Stimulated activated CD8-positive, alpha-beta memory T cell treated with anti-CD3 and anti-CD28 coated beads, Interleukin-7, amount 100 ng/mL, for 24 hours (primary cell): Measurements from ENCODE around the gene AGBL4.
"Not testable (repeated sequence)": the region's sequence is repeated elsewhere in the genome, so short reads cannot be mapped to it uniquely, and the experiment has no call there.

Source experiments
- DNase-seq: peaks from one replicate; pipeline ENCODE4 v3.0.0-alpha.2; 2020; ENCODE audit warnings: low read depth

Gene AGBL4

DNA sequence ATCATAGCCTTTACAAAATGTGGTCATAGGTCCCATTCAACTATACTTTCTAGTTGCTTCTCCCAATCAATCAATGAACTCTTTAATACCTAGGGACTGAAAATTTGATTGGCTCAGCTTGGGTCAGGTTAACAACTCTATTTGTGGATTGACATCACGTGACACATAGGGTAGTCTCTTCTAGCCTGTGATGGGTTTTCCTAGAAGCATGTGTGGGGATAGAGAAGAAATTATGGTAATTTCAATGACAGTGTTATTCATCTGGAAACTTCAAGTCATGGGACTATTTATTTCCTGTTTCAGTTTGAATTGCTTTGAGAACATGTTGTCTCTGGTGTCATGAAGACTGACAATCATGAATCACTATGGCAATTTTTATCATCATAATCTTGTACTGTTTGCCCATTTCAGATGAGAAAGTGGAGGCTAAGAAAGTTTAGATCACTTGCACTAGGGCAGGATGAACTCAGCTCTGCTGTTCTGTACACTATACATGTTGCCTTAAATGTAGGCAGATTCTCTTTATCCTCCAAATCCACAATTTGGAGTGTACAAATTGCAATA, 717.2 kb downstream of the AGBL4 start:
- no peak for DNase-seq

DNA sequence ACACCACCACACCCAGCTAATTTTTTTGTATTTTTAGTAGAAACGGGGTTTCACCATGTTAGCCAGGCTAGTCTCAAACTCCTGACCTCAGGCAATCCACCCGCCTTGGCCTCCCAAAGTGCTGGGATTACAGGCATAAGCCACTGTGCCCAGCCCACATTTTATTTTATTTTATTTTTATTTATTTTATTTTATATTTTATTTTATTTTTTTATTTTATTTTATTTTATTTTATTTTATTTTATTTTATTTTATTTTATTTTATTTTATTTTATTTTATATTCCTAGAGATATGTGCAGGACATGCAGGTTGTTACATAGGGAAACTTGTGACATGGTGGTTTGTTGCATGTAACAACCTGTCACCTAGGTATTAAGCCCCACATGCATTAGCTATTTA, 721.4 kb downstream of the AGBL4 start:
- not testable (repeated sequence) for DNase-seq

GRCh38 chr1:49298304-49298703, 725.5 kb downstream of the AGBL4 start:
- DNase-seq, result no peak

- no peak for DNase-seq
Measured at GRCh38 chr1:49297783-49298182, 726.0 kb downstream of the AGBL4 start.

DNA sequence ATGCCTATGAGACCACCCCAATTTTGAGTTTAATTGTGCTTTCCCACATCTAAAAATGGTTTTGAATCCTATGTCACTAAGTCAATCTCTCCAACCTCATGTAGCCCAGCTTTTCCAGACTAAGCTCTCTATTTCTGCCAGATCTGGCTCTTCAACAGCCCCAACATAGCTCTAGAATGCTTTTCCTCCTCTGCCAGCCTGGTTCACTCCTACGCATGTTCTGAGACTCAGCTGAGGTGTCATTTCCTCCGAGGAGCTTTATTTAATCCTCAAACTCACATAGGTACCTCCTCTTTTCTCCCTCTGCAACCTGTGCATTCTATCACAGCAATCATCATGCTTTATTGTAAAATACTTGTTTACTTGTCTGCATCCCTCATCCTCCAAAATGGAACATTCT, 729.2 kb downstream of the AGBL4 start:
- DNase-seq, result no peak

GRCh38 chr1:49293016-49293415, 730.7 kb downstream of the AGBL4 start:
- DNase-seq, result no peak

DNA sequence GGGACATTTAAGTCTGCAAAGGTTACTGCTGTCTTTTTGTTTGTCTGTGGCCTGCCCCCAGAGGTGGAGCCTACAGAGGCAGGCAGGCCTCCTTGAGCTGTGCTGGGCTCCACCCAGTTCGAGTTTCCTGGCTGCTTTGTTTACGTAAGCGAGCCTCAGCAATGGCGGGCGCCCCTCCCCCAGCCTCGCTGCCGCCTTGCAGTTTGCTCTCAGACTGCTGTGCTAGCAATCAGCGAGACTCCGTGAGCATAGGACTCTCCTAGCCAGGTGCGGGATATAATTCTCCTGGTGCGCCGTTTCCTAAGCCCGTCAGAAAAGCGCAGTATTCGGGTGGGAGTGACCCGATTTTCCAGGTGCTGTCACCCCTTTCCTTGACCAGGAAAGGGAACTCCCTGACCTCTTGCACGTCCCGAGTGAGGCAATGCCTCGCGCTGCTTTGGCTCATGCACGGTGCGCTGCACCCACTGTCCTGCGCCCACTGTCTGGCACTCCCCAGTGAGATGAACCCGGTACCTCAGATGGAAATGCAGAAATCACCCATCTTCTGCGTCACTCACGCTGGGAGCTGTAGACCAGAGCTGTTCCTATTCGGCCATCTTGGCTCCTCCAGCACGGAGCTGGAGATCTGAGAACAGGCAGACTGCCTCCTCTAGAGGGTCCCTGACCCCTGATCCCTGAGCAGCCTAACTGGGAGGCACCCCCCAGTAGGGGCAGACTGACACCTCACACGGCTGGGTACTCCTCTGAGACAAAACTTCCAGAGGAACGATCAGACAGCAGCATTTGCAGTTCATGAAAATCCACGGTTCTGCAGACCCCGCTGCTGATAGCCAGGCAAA, 766.3 kb downstream of the AGBL4 start:
- not testable (repeated sequence) for DNase-seq

GRCh38 chr1:49252917-49253316, 770.8 kb downstream of the AGBL4 start:
- no peak for DNase-seq

GRCh38 chr1:49251019-49251784, 772.6 kb downstream of the AGBL4 start:
- DNase-seq, result no peak

DNA sequence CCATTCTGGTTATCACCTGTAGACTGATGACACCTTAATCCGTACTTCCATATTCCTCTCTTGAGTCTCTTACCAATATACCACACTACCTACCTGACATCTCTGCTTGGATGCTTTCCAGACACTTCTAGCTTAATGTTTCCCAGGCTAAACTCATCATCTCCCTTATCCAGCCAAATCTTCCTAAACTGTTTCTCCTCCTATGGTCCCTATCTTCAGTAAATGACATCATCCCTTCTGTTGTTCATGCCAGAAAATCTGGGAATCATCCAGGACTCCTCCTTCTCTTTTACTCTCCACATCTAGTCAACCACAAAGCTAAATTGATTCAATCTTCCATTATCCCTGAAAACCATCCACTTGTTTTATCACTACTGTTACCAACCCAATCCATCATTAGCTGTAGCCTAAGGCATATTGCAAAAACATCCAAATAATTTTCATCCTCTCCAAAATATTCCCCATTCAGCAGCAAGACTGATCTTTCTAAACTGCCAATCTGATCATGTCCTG, 783.0 kb downstream of the AGBL4 start:
- no peak for DNase-seq

DNA sequence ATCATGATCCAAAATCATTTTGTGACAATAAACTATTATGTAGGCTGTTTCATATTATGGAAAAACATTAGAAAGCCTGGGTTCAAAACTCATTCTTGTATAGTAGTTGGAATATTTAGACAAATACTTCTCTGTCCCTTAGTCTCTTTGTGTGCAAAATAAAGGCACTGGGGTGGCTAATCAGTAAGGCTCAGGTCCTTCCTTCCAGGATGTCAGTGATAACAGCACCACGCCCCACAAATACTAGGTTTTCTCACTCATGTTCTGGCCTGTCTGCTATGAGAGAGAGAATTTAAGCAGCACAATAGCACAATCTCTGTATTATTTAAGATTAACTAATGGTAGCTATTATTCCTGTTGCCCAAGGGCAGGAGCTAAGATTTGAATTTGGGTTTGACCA, 788.8 kb downstream of the AGBL4 start:
- no peak for DNase-seq

DNA sequence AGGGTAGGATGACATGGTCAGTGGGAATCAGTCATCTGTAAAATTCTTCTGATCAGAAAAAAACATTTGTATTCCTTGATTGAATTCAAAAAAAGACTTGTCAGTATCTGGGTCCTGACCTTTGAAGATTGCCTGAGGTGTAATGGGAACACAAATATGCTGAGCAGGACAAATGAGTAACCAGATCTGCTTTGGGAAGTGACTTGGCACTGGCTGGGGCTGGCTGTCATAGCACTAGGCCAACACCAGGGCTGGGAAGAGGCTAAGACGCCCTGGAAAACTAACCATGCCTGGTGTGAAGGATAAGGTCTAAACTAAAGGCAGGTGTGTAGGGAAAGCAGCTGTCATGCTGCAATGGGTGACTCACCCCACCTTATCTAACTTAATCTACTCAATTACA, 794.2 kb downstream of the AGBL4 start:
- DNase-seq, result no peak

GRCh38 chr1:49226758-49227157, 797.0 kb downstream of the AGBL4 start:
- no peak for DNase-seq

GRCh38 chr1:49225464-49225863, 798.3 kb downstream of the AGBL4 start:
- DNase-seq, result no peak

DNA sequence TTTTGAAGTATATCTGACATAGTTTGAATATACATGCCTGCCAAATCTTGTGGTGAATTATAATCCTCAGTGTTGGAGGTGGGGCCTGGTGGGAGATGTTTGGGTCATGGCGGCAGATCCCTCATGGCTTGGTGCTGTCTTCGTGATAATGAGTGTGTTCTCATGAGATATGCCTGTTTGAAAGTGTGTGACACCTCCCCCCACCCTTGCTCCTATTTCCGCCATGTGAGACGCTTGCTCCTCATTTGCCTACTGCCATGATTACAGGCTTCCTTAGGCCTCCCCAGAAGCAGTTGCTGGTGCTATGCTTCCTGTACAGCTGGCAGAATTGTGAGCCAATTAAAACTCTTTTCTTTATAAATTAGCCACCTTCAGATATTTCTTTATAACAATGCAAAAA, 810.5 kb downstream of the AGBL4 start:
- DNase-seq, result no peak

GRCh38 chr1:49208712-49209111, 815.0 kb downstream of the AGBL4 start:
- no peak for DNase-seq

- DNase-seq, result no peak
Measured at GRCh38 chr1:49204720-49205119, 819.0 kb downstream of the AGBL4 start.

DNA sequence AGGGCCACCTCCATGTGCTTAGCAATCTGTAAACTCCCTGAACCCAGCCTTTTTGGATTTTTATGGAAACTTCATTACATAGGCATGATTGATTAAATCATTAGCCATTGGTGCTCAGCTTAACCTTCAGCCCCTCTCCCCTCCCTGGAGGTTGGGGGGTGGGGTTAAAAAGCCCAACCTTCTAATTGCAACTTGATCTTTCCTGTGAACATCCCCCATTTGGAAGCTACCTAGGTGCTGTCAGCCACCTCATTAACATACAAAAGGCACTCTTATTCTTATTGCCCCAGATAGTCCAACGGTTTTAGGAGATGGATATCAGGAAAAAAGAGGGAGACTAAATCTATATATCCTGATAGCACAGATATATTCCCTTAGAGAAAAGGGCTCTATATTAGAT, 823.0 kb downstream of the AGBL4 start:
- no peak for DNase-seq

- DNase-seq, result no peak
Measured at GRCh38 chr1:49199564-49199963, 824.2 kb downstream of the AGBL4 start.

DNA sequence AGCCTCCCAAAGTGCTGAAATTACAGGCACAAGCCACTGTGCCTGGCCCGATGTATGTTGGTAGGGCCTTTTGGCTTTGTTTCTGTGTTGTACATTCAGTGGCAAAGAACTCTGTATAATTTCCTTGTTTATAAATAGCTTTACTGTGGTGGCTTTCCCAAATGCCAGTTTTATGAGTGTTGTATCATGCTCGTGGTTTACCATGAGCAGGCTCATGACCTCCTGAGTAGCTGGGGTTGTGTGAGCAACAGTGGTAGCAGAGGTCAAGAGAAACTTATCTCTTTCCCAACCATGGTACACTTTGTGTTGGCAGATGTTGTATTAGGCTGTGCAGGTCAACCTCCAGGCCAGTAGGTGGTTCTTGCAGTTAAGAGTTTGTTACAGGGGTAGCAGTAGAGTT, 826.7 kb downstream of the AGBL4 start:
- no peak for DNase-seq

- no peak for DNase-seq
Measured at GRCh38 chr1:49190138-49190537, 833.6 kb downstream of the AGBL4 start.

- DNase-seq, result no peak
Measured at GRCh38 chr1:49187056-49187455, 836.7 kb downstream of the AGBL4 start.

GRCh38 chr1:49185450-49185980, 838.2 kb downstream of the AGBL4 start:
- no peak for DNase-seq
